Trophoblast cell (in vitro differentiated cells and primary cell): ENCODE data around the gene PROSER3.

Experiments
- DNase-seq, 2 donors: peaks; one replicate each; pipeline ENCODE4 v3.0.0-alpha.2; 2016
- H2AFZ ChIP-seq: 2 replicates; pipeline ENCODE4 v1.6.1; 2013; ENCODE audit warnings: low read length, moderate library complexity, mild to moderate bottlenecking; ENCODE audit not compliant: insufficient read depth, poor library complexity
- H2AK5ac ChIP-seq: 2 replicates; pipeline ENCODE4 v1.6.1; 2013; ENCODE audit warnings: mild to moderate bottlenecking, low read length
- H2BK120ac ChIP-seq: 2 replicates; pipeline ENCODE4 v1.6.1; 2013; ENCODE audit warnings: low read length, mild to moderate bottlenecking, moderate library complexity; ENCODE audit not compliant: insufficient read depth, poor library complexity
- H2BK12ac ChIP-seq: 2 replicates; pipeline ENCODE4 v1.6.1; 2013; ENCODE audit warnings: mild to moderate bottlenecking, low read length, moderate library complexity
- H2BK5ac ChIP-seq: 2 replicates; pipeline ENCODE4 v1.6.1; 2013; ENCODE audit warnings: low read length, low read depth, moderate library complexity, mild to moderate bottlenecking; ENCODE audit not compliant: poor library complexity
- H3K14ac ChIP-seq: 2 replicates; pipeline ENCODE4 v1.6.1; 2013; ENCODE audit warnings: mild to moderate bottlenecking, low read length
- H3K18ac ChIP-seq: 2 replicates; pipeline ENCODE4 v1.6.1; 2013; ENCODE audit warnings: mild to moderate bottlenecking, low read length
- H3K23ac ChIP-seq: 2 replicates; pipeline ENCODE4 v1.6.1; 2013; ENCODE audit warnings: low read length
- H3K27ac ChIP-seq: 2 replicates; pipeline ENCODE4 v1.5.1; 2013; ENCODE audit warnings: low read depth, mild to moderate bottlenecking, inconsistent platforms, low read length, moderate library complexity
- H3K27me3 ChIP-seq: 2 replicates; pipeline ENCODE4 v1.6.1; 2013; ENCODE audit warnings: inconsistent platforms, mild to moderate bottlenecking, low read length, moderate library complexity; ENCODE audit not compliant: insufficient read depth
- H3K36me3 ChIP-seq, 2 experiments: 1 replicate in 1 of 2; 2 replicates in 1 of 2; pipeline ENCODE4 v1.6.1; 2013; ENCODE audit warnings: low read length in 2 of 2, mild to moderate bottlenecking in 2 of 2, moderate library complexity in 1 of 2; ENCODE audit not compliant: insufficient read depth in 2 of 2, control insufficient read depth in 1 of 2
- H3K4ac ChIP-seq: 2 replicates; pipeline ENCODE4 v1.6.1; 2013; ENCODE audit warnings: low read depth, mild to moderate bottlenecking, low read length, moderate library complexity
- H3K4me1 ChIP-seq, 2 experiments: 1 replicate in 1 of 2; 2 replicates in 1 of 2; pipeline ENCODE4 v1.6.1; 2013; ENCODE audit warnings: low read length in 2 of 2, mild to moderate bottlenecking in 2 of 2, moderate library complexity in 1 of 2; ENCODE audit not compliant: insufficient read depth in 2 of 2, control insufficient read depth in 1 of 2
- H3K4me2 ChIP-seq: 2 replicates; pipeline ENCODE4 v1.6.1; 2013; ENCODE audit warnings: inconsistent platforms, mild to moderate bottlenecking, low read length, moderate library complexity
- H3K4me3 ChIP-seq: 2 replicates; pipeline ENCODE4 v1.5.1; 2013; ENCODE audit warnings: mild to moderate bottlenecking, low read depth, low read length, inconsistent platforms
- H3K79me1 ChIP-seq: one replicate; pipeline ENCODE4 v1.6.1; 2013; ENCODE audit warnings: low read length
- H3K79me2 ChIP-seq: 2 replicates; pipeline ENCODE4 v1.6.1; 2013; ENCODE audit warnings: low read length, mild to moderate bottlenecking; ENCODE audit not compliant: control insufficient read depth, insufficient read depth, poor library complexity
- H3K9ac ChIP-seq: 2 replicates; pipeline ENCODE4 v1.6.1; 2013; ENCODE audit warnings: mild to moderate bottlenecking, low read length
- H3K9me3 ChIP-seq: 2 replicates; pipeline ENCODE4 v1.6.1; 2013; ENCODE audit warnings: low read depth, mild to moderate bottlenecking, control low read depth, inconsistent platforms, low read length; ENCODE audit not compliant: insufficient read depth
- H4K12ac ChIP-seq: 2 replicates; pipeline ENCODE4 v1.6.1; 2013; ENCODE audit warnings: low read depth, mild to moderate bottlenecking, low read length, moderate library complexity
- H4K8ac ChIP-seq: 2 replicates; pipeline ENCODE4 v1.6.1; 2013; ENCODE audit warnings: low read depth, mild to moderate bottlenecking, low read length, moderate library complexity
- H4K91ac ChIP-seq: one replicate; pipeline ENCODE4 v1.6.1; 2013; ENCODE audit warnings: low read depth, mild to moderate bottlenecking, low read length, moderate library complexity
- whole genome bisulfite sequencing: extraction: QIAGEN DNeasy Blood & Tissue Kit; methylation state at CpG from one replicate; pipeline ENCODE4 v1.1.7; 2013; ENCODE audit warnings: missing lambda C conversion rate; ENCODE audit not compliant: insufficient read length, insufficient coverage; ENCODE audit errors: extremely low coverage; 5-methylcytosine and 5-hydroxymethylcytosine counted together

The PROSER3 gene

GRCh38 chr19:35715355-35715809 is 42.6 kb upstream of the PROSER3 start:
- peaks cover 10% of the 10 kb centered on the region for H3K79me2 ChIP-seq
- no peak overlapping the region for H3K9ac ChIP-seq
- H3K27ac ChIP-seq = no peak overlapping the region
- no peak for DNase-seq
- no peak overlapping the region for H4K8ac ChIP-seq
- no peaks in the 10 kb centered on the region for H3K27me3 ChIP-seq
- no peaks in the 10 kb centered on the region for H3K9me3 ChIP-seq
- no peak overlapping the region for H2BK5ac ChIP-seq
- peaks cover 10 to 15% of the 10 kb centered on the region in 2 experiments for H3K4me1 ChIP-seq
- no CpG with 5 or more reads among the region's 7 CpGs for WGBS
- peak overlapping the region; percentile 98 for H3K4me2 ChIP-seq
- peaks cover 8% of the 10 kb centered on the region in 2 experiments for H3K36me3 ChIP-seq
- no peak overlapping the region for H2BK120ac ChIP-seq
- H3K4me3 ChIP-seq = no peak overlapping the region
- no peak overlapping the region for H3K4ac ChIP-seq
- no peak overlapping the region for H4K91ac ChIP-seq
- no peak overlapping the region for H2BK12ac ChIP-seq
- H3K18ac ChIP-seq = no peak overlapping the region
- peaks cover 6% of the 10 kb centered on the region for H3K79me1 ChIP-seq
- no peak overlapping the region for H3K14ac ChIP-seq
- no peak overlapping the region for H4K12ac ChIP-seq
- no peak overlapping the region for H2AFZ ChIP-seq
- H3K23ac ChIP-seq = no peak overlapping the region
- no peak overlapping the region for H2AK5ac ChIP-seq

DNA sequence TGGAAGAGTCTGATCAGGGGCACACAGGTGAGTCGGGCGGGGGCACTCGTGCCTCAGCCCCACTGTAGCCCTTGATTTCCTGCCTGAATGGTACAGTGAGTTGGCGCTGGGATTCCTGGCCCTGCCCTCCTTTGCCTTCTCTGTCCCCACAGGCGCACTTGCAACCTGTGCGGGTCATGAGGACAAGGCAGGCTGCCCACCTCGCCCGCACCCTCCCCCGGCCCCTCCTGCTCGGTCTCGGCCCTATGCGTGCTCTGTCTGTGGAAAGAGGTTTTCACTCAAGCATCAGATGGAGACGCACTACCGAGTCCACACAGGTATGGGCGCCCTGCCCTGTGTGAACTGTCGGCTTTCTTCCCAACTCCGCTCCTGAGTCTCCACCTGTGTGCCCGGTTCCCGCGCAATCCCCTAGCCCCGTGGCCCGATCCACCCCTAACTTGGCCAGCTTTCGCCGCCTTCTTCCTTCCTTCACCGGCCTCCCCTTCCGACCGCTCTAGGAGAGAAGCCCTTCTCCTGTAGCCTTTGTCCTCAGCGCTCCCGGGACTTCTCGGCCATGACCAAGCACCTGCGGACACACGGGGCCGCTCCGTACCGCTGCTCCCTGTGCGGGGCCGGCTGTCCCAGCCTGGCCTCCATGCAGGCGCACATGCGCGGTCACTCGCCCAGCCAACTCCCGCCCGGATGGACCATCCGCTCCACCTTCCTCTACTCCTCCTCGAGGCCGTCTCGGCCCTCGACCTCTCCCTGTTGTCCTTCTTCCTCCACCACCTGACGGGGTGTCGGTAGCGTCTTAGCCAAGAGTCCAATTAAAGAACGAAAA is 41.8 kb upstream of the PROSER3 start:
- peak overlapping the region; percentile 18 for H3K4ac ChIP-seq
- no CpG with 5 or more reads among the region's 52 CpGs for WGBS
- H3K79me1 ChIP-seq = peaks cover 6% of the 10 kb centered on the region
- peak overlapping the region; percentile 79 for H3K9ac ChIP-seq
- H3K36me3 ChIP-seq = peaks cover 14 to 16% of the 10 kb centered on the region in 2 experiments
- peaks cover 10% of the 10 kb centered on the region for H3K79me2 ChIP-seq
- no peaks in the 10 kb centered on the region for H3K9me3 ChIP-seq
- peak overlapping the region; percentile 47 for H2AFZ ChIP-seq
- peak overlapping the region; percentile 15 for H3K18ac ChIP-seq
- H4K8ac ChIP-seq = peak overlapping the region; percentile 82
- peak overlapping the region; percentile 32 for H3K27ac ChIP-seq
- H2BK5ac ChIP-seq = no peak overlapping the region
- H4K12ac ChIP-seq = peak overlapping the region; percentile 43
- peak overlapping the region; percentile 78 for H3K4me3 ChIP-seq
- no peak overlapping the region for H2BK12ac ChIP-seq
- peaks cover 10 to 15% of the 10 kb centered on the region in 2 experiments for H3K4me1 ChIP-seq
- H4K91ac ChIP-seq = peak overlapping the region; percentile 6
- H3K4me2 ChIP-seq = peak overlapping the region; percentile 98
- no peak overlapping the region for H2AK5ac ChIP-seq
- H3K14ac ChIP-seq = peak overlapping the region; percentile 19
- peak; percentile 48 to 69 for DNase-seq
- no peak overlapping the region for H3K23ac ChIP-seq
- no peak overlapping the region for H2BK120ac ChIP-seq
- H3K27me3 ChIP-seq = no peaks in the 10 kb centered on the region

- Histone ChIP-seq H2BK5ac (peak overlapping the region; percentile 3), H3K4me2 (peak overlapping the region; percentile 98), H3K4me1 (peaks cover 10 to 15% of the 10 kb centered on the region in 2 experiments), H3K23ac (no peak overlapping the region), H3K27me3 (no peaks in the 10 kb centered on the region), H3K79me2 (peaks cover 10% of the 10 kb centered on the region), H4K8ac (peak overlapping the region; percentile 82), H3K4me3 (peak overlapping the region; percentile 78), H3K14ac (peak overlapping the region; percentile 40), H3K36me3 (peaks cover 21 to 22% of the 10 kb centered on the region in 2 experiments), H3K27ac (peak overlapping the region; percentile 32), H2AFZ (peak overlapping the region; percentile 82), H2AK5ac (no peak overlapping the region), H2BK120ac (no peak overlapping the region), H4K12ac (peak overlapping the region; percentile 43), H3K4ac (peak overlapping the region; percentile 18), H3K79me1 (peaks cover 6% of the 10 kb centered on the region), H3K9me3 (no peaks in the 10 kb centered on the region), H3K18ac (peak overlapping the region; percentile 65), H3K9ac (peak overlapping the region; percentile 79), H4K91ac (peak overlapping the region; percentile 21), H2BK12ac (no peak overlapping the region)
- peak; percentile 86 to 95 for DNase-seq
- WGBS = no CpG with 5 or more reads among the region's 77 CpGs
Measured at GRCh38 chr19:35716801-35717664, 40.9 kb upstream of the PROSER3 start.

GRCh38 chr19:35717665-35718344 is 40.2 kb upstream of the PROSER3 start, which contains the start of gene KMT2B:
Gene KMT2B (plus strand): TSS chr19:35718003. CDS start chr19:35718019, 16 bp downstream.
- Histone ChIP-seq H2AK5ac (no peak within 1 kb of the TSS), H3K27ac (peak within 1 kb of the TSS; percentile 62), H3K4me2 (peak within 1 kb of the TSS; percentile 98), H3K27me3 (no peaks in the 10 kb centered on the region), H3K36me3 (peaks cover 29% of the 10 kb centered on the region in 2 experiments), H3K4me3 (peak within 1 kb of the TSS; percentile 88), H3K9me3 (no peaks in the 10 kb centered on the region), H3K79me1 (peaks cover 6% of the 10 kb centered on the region), H3K14ac (peak within 1 kb of the TSS; percentile 40), H4K12ac (peak within 1 kb of the TSS; percentile 31), H3K79me2 (peaks cover 10% of the 10 kb centered on the region), H3K9ac (peak within 1 kb of the TSS; percentile 91), H4K91ac (peak within 1 kb of the TSS; percentile 56), H2BK120ac (no peak within 1 kb of the TSS), H3K4me1 (peaks cover 10 to 15% of the 10 kb centered on the region in 2 experiments), H3K4ac (peak within 1 kb of the TSS; percentile 42), H3K23ac (no peak within 1 kb of the TSS), H4K8ac (peak within 1 kb of the TSS; percentile 82), H2BK5ac (peak within 1 kb of the TSS; percentile 3), H2BK12ac (no peak within 1 kb of the TSS), H2AFZ (peak within 1 kb of the TSS; percentile 82), H3K18ac (peak within 1 kb of the TSS; percentile 65)
- WGBS = no CpG with 5 or more reads among the region's 109 CpGs
- DNase-seq = no peak
